Left lung (tissue), 10 donors: ENCODE results near the gene EPHA2. TPM values are rescaled to one million over a fixed set of nuclear protein-coding genes. Genes with fewer than 3 reads are reported as not detected.
"Not testable (repeated sequence)": the region's sequence is repeated elsewhere in the genome, so short reads cannot be mapped to it uniquely, and the experiment has no call there.

Experiments used
- ATAC-seq: fragments of 200-7000 bp; cut with Tn5 transposase; one replicate; pipeline ENCODE4 v1.9.1; 2020; ENCODE audit warnings: moderate library complexity
- DNase-seq, 4 donors: peaks; one replicate each; pipeline ENCODE4 v3.0.0-alpha.2; 2013 to 2020
- H3K27ac ChIP-seq, 2 donors: fragments of 200-600 bp; sonication (generic) in 1 of 2; one replicate each; pipeline versions ENCODE4 v1.5.0 to v1.8.0; 2020 to 2021
- H3K27me3 ChIP-seq, 2 donors: fragments of 200-600 bp; sonication (generic) in 1 of 2; one replicate each; pipeline versions ENCODE4 v1.5.0 to v1.8.0; 2020 to 2021
- H3K36me3 ChIP-seq, 2 donors: fragments of 200-600 bp; sonication (generic) in 1 of 2; one replicate each; pipeline versions ENCODE4 v1.5.0 to v1.8.0; 2020 to 2021
- H3K4me1 ChIP-seq, 2 donors: fragments of 200-600 bp; one replicate each; pipeline ENCODE4 v1.8.0; 2021
- H3K4me3 ChIP-seq, 2 donors: fragments of 200-600 bp; sonication (generic) in 1 of 2; one replicate each; pipeline versions ENCODE4 v1.5.0 to v1.8.0; 2020 to 2021; ENCODE audit warnings: mild to moderate bottlenecking in 1 of 2
- H3K9me3 ChIP-seq, 2 donors: fragments of 200-600 bp; sonication (generic) in 1 of 2; one replicate each; pipeline versions ENCODE4 v1.5.0 to v1.8.0; 2020 to 2021
- CTCF ChIP-seq, 2 donors: fragments of 200-600 bp; sonication (generic) in 1 of 2; IDR thresholded peaks; one replicate each; pipeline versions ENCODE4 v1.5.0 to v1.8.0; 2021; ENCODE audit warnings: antibody characterized with exemption in 2 of 2
- intact Hi-C, 2 donors: fragments of 100-400 bp; cut with DNase I; formaldehyde crosslinking; loops; one replicate each; pipeline versions ENCODE4 v1.11.2 to v1.14.2; 2022
- polyA plus RNA-seq, 6 donors: library from polyadenylated mRNA; unstranded; fragments of 120-200 nt; gene quantifications; one replicate each; pipeline ENCODE4 v1.2.1, GENCODE V29; 2013; ENCODE audit not compliant: insufficient read length in 6 of 6
- total RNA-seq, 2 donors: library from RNA; stranded (reverse); fragmentation: NEBNext Ultra II Directional; extraction: Animal tissue kit (Norgen Biotek cat#: 25700); gene quantifications; one replicate each; pipeline ENCODE4 v1.2.1, GENCODE V29; 2021
- donor health status: DM: no; HTN: yes; CAD: no.
- donor health status: DM: no; HTN: no; CAD: no.

The EPHA2 gene
- total and polyA plus RNA-seq, 8 donors, result 12.6 to 62.6 (median 33.9) TPM

- DNase-seq, result peak in 1 of 4 donors; percentile 70
- TF ChIP-seq CTCF (IDR thresholded peaks at IDR 0.05), result no peak
Observed at GRCh38 chr1:16112596-16113555, 43.0 kb downstream of the EPHA2 start.

GRCh38 chr1:16111771-16112595 lies 43.9 kb downstream of the EPHA2 start:
- ATAC-seq (peak; percentile 62), DNase-seq (peak in 2 of 4 donors; percentile 55 to 62)
- intact Hi-C loops, result no loop called here
- Histone ChIP-seq H3K9me3 (peaks cover 0 to 14% of the 10 kb centered on the region in 2 donors), H3K36me3 (no peaks in the 10 kb centered on the region), H3K27me3 (no peaks in the 10 kb centered on the region), H3K4me3 (no peak overlapping the region), H3K27ac (peak overlapping the region in 1 of 2 donors; percentile 19), H3K4me1 (no peaks in the 10 kb centered on the region)
- TF ChIP-seq CTCF (IDR thresholded peaks at IDR 0.05), result no peak

More at GRCh38 chr1:16112596-16113555, 43.0 kb downstream of the EPHA2 start:
- H3K27me3 ChIP-seq, result no peaks in the 10 kb centered on the region
- H3K4me1 ChIP-seq, result no peaks in the 10 kb centered on the region
- peaks cover 0 to 12% of the 10 kb centered on the region in 2 donors for H3K9me3 ChIP-seq
- peak overlapping the region in 1 of 2 donors; percentile 19 for H3K27ac ChIP-seq
- ATAC-seq, result peak; percentile 23
- no peak overlapping the region for H3K4me3 ChIP-seq
- no peaks in the 10 kb centered on the region for H3K36me3 ChIP-seq
- intact Hi-C loops, result no loop called here

DNA sequence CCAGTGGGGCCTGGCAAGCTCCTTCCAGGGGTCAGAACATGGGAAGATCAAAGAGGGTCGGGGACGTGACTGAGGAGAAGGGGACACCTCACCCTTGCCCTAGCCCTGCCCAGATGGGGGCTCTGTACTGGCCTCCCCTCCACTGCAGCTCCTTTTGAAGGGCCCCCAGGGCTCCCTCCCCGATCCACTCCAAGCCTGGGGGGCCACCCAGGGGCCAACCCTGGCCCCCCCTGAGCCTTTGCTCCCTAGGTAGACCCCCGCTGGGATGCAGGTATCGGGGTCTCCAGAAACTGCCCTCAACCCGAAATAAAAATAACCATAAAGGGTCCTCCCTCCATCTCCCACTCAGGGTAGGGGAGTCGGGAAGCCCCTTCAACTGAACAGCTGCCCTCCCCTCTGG lies 45.0 kb downstream of the EPHA2 start:
- Histone ChIP-seq H3K36me3 (no peaks in the 10 kb centered on the region), H3K4me3 (no peak overlapping the region), H3K4me1 (no peaks in the 10 kb centered on the region), H3K27ac (no peak overlapping the region), H3K9me3 (peaks cover 0 to 14% of the 10 kb centered on the region in 2 donors), H3K27me3 (no peaks in the 10 kb centered on the region)
- no peak for TF ChIP-seq CTCF (IDR thresholded peaks at IDR 0.05)
- no peak for ATAC-seq
- DNase-seq, result peak in 1 of 4 donors; percentile 29
- intact Hi-C loops, result no loop called here

DNA sequence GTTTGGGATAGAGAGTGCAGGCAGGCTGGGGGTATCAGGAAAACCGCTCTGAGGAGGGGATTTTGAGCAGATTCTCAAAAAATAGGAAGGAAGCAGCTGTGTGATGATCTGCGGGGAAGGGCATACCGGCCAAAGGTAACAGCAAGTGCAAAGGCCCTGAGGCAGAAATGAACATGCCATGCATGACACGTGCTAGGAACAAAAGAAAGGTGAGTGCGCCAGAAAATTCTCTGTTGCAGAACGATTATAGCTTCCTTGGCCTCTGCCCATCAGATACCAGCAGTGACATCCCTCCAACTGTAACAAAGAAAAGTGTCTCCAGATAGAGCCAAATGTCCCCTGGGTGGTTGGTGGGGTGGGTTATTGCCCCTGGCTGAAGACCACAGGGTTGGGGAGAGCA lies 45.4 kb downstream of the EPHA2 start:
- intact Hi-C loops, result no loop called here
- Histone ChIP-seq H3K4me1 (no peaks in the 10 kb centered on the region), H3K36me3 (no peaks in the 10 kb centered on the region), H3K27ac (no peak overlapping the region), H3K9me3 (peaks cover 0 to 14% of the 10 kb centered on the region in 2 donors), H3K4me3 (no peak overlapping the region), H3K27me3 (no peaks in the 10 kb centered on the region)
- ATAC-seq (no peak), DNase-seq (no peak)
- no peak for TF ChIP-seq CTCF (IDR thresholded peaks at IDR 0.05)

DNA sequence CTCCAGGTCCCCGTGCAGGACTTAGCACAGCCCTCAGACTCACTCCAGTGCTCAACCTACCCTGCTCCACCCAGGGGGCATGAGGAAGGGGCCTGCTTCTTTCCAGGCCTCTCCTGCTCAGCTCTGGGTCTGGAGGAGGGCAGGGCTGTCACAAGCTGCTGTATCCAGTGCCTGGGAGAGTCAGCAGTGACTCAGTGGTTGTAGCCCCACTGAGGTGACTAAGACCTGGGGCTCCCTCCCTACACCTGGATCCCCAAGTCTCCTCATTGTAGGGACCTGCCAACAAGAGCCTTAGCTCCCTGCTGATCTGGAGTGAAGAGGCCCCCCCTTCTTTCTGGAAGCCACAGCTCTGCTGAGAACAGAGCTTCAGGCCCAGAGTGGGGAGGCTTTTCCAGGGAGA lies 46.3 kb downstream of the EPHA2 start:
- H3K36me3 ChIP-seq, result no peaks in the 10 kb centered on the region
- ATAC-seq, result no peak
- no peaks in the 10 kb centered on the region for H3K4me1 ChIP-seq
- peak in 1 of 4 donors; percentile 20 for DNase-seq
- no peak overlapping the region for H3K27ac ChIP-seq
- TF ChIP-seq CTCF (IDR thresholded peaks at IDR 0.05), result no peak
- no peak overlapping the region for H3K4me3 ChIP-seq
- no peaks in the 10 kb centered on the region for H3K27me3 ChIP-seq
- intact Hi-C loops, result no loop called here
- peaks cover 0 to 14% of the 10 kb centered on the region in 2 donors for H3K9me3 ChIP-seq

DNA sequence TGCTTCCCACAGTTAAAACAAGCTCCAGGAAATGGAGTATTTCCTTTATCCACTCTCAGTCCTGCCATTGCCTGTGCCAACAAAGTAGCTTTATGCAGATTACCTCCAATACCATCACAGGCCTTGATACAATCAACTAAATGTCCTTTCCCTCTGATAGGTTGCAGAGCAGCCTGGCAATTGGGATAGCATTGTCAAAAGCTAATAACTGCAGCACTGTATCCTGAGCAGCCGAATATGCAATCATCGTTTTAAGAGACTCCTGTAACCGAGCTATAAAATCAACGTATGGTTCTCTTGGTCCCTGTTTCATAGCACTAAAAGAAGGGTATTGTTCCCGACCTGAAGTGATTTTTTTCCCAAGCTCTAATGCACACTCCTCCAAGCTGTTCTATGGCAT lies 48.8 kb downstream of the EPHA2 start:
- DNase-seq, H3K27me3 ChIP-seq, H3K36me3 ChIP-seq, ATAC-seq, intact Hi-C loops, H3K27ac ChIP-seq, H3K4me3 ChIP-seq, H3K4me1 ChIP-seq: not testable (repeated sequence)
- H3K9me3 ChIP-seq, result peaks cover 0 to 14% of the 10 kb centered on the region in 2 donors
